ENCODE data around the gene PGAP6.

GRCh38 chr16:340370-341091 lies 41.2 kb downstream of the PGAP6 start:
- no peak for TF ChIP-seq CTCF (conservative IDR thresholded peaks at IDR 0.05 in 1 of 2, IDR thresholded peaks at IDR 0.05 in 1 of 2; ENCODE audit: low read depth in 1 of 2, low read length in 2 of 2)
- TF ChIP-seq EZH2 (IDR thresholded peaks at IDR 0.05; ENCODE audit: low read length, missing control alignments), result no peak

All from fibroblast of lung (primary cell).